Measurements from ENCODE around the gene WRAP73.

Gene WRAP73

GRCh38 chr1:3681898-3682806, 32.2 kb upstream of the WRAP73 start:
- no peak for FAIRE-seq

- no peak for FAIRE-seq
Measured at GRCh38 chr1:3681231-3681897, 31.5 kb upstream of the WRAP73 start.

GRCh38 chr1:3680488-3681230, 30.8 kb upstream of the WRAP73 start:
- no peak for FAIRE-seq

GRCh38 chr1:3679799-3680453, 30.0 kb upstream of the WRAP73 start:
- no peak for FAIRE-seq

GRCh38 chr1:3679098-3679555, 29.2 kb upstream of the WRAP73 start:
- no peak for FAIRE-seq

GRCh38 chr1:3678361-3679097, 28.6 kb upstream of the WRAP73 start:
- FAIRE-seq, result no peak

- FAIRE-seq, result no peak
Measured at GRCh38 chr1:3677484-3677883, 27.6 kb upstream of the WRAP73 start.

- no peak for FAIRE-seq
Measured at GRCh38 chr1:3676581-3677470, 26.9 kb upstream of the WRAP73 start.

GRCh38 chr1:3675436-3675835, 25.5 kb upstream of the WRAP73 start:
- no peak for FAIRE-seq

GRCh38 chr1:3674100-3675094, 24.5 kb upstream of the WRAP73 start:
- FAIRE-seq, result no peak

GRCh38 chr1:3673381-3674099, 23.6 kb upstream of the WRAP73 start:
- no peak for FAIRE-seq

- FAIRE-seq, result no peak
Measured at GRCh38 chr1:3672971-3673361, 23.1 kb upstream of the WRAP73 start.

- FAIRE-seq, result no peak
Measured at GRCh38 chr1:3672231-3672970, 22.5 kb upstream of the WRAP73 start.

- FAIRE-seq, result no peak
Measured at GRCh38 chr1:3671371-3672180, 21.7 kb upstream of the WRAP73 start.

GRCh38 chr1:3670823-3671265, 20.9 kb upstream of the WRAP73 start:
- FAIRE-seq, result no peak

GRCh38 chr1:3669971-3670431, 20.1 kb upstream of the WRAP73 start:
- no peak for FAIRE-seq

- FAIRE-seq, result no peak
Measured at GRCh38 chr1:3669421-3669821, 19.5 kb upstream of the WRAP73 start.

Data from A204.1 (cell line).